H9 (cell line): ENCODE results near the gene SLC13A4. TPM values are rescaled to one million over a fixed set of nuclear protein-coding genes. Genes with fewer than 3 reads are reported as not detected.

ENCODE experiments used
- DNase-seq: peaks from one replicate; pipeline ENCODE4 v3.0.0-alpha.2; 2017
- H2AFZ ChIP-seq: one replicate; pipeline ENCODE4 v1.6.1; 2013; ENCODE audit warnings: mild to moderate bottlenecking, low read length, control low read depth, moderate library complexity
- H2AK5ac ChIP-seq: 2 replicates; pipeline ENCODE4 v1.6.1; 2013; ENCODE audit warnings: low read length, control low read depth, mixed read lengths; ENCODE audit not compliant: insufficient read length
- H2BK120ac ChIP-seq: one replicate; pipeline ENCODE4 v1.6.1; 2013; ENCODE audit warnings: low read depth, mild to moderate bottlenecking, low read length, control low read depth, inconsistent platforms; ENCODE audit not compliant: poor library complexity, severe bottlenecking
- H2BK12ac ChIP-seq: 2 replicates; pipeline ENCODE4 v1.6.1; 2013; ENCODE audit warnings: low read length, control low read depth, mixed read lengths, low read depth; ENCODE audit not compliant: insufficient read length
- H2BK15ac ChIP-seq: 2 replicates; pipeline ENCODE4 v1.6.1; 2013; ENCODE audit warnings: low read depth, low read length, control low read depth
- H2BK20ac ChIP-seq: one replicate; pipeline ENCODE4 v1.6.1; 2013; ENCODE audit warnings: low read depth, mild to moderate bottlenecking, low read length, control low read depth, inconsistent platforms; ENCODE audit not compliant: poor library complexity, severe bottlenecking
- H2BK5ac ChIP-seq: 2 replicates; pipeline ENCODE4 v1.6.1; 2013; ENCODE audit warnings: low read length, control low read depth, mixed read lengths; ENCODE audit not compliant: insufficient read length
- H3K14ac ChIP-seq: 2 replicates; pipeline ENCODE4 v1.6.1; 2013; ENCODE audit warnings: low read length, control low read depth; ENCODE audit not compliant: insufficient read depth
- H3K18ac ChIP-seq: 2 replicates; pipeline ENCODE4 v1.6.1; 2013; ENCODE audit warnings: low read depth, mild to moderate bottlenecking, mixed read lengths, low read length, control low read depth; ENCODE audit not compliant: insufficient read length
- H3K23ac ChIP-seq: 2 replicates; pipeline ENCODE4 v1.6.1; 2013; ENCODE audit warnings: low read length, control low read depth, mixed read lengths, low read depth; ENCODE audit not compliant: insufficient read length
- H3K23me2 ChIP-seq: 2 replicates; pipeline ENCODE4 v1.6.1; 2013; ENCODE audit warnings: low read depth, mild to moderate bottlenecking, mixed read lengths, low read length, control low read depth; ENCODE audit not compliant: insufficient read length, poor library complexity, severe bottlenecking
- H3K27ac ChIP-seq: 2 replicates; pipeline ENCODE4 v1.5.1; 2013; ENCODE audit warnings: low read length, control low read depth, mixed read lengths, low read depth; ENCODE audit not compliant: insufficient read length
- H3K27me3 ChIP-seq: 2 replicates; pipeline ENCODE4 v1.6.1; 2013; ENCODE audit warnings: low read length, control low read depth, inconsistent platforms; ENCODE audit not compliant: insufficient read depth
- H3K4ac ChIP-seq: 2 replicates; pipeline ENCODE4 v1.6.1; 2013; ENCODE audit warnings: low read depth, mild to moderate bottlenecking, control low read depth, inconsistent platforms, low read length, moderate library complexity
- H3K4me1 ChIP-seq: 2 replicates; pipeline ENCODE4 v1.6.1; 2013; ENCODE audit warnings: low read length, control low read depth, inconsistent platforms; ENCODE audit not compliant: insufficient read depth
- H3K4me2 ChIP-seq: 2 replicates; pipeline ENCODE4 v1.6.1; 2013; ENCODE audit warnings: low read length, control low read depth, mixed read lengths; ENCODE audit not compliant: insufficient read length, insufficient read depth
- H3K56ac ChIP-seq: 2 replicates; pipeline ENCODE4 v1.6.1; 2013; ENCODE audit warnings: low read depth, mild to moderate bottlenecking, mixed read lengths, low read length, control low read depth; ENCODE audit not compliant: insufficient read length
- H3K79me1 ChIP-seq: 2 replicates; pipeline ENCODE4 v1.6.1; 2013; ENCODE audit warnings: low read depth, mild to moderate bottlenecking, moderate library complexity, low read length, control low read depth, inconsistent platforms; ENCODE audit not compliant: insufficient read depth, poor library complexity, severe bottlenecking
- H3K79me2 ChIP-seq: 2 replicates; pipeline ENCODE4 v1.6.1; 2013; ENCODE audit warnings: low read length, control low read depth, inconsistent platforms; ENCODE audit not compliant: insufficient read depth
- H3K9ac ChIP-seq: 2 replicates; pipeline ENCODE4 v1.6.1; 2013; ENCODE audit warnings: low read length, control low read depth, mixed read lengths; ENCODE audit not compliant: insufficient read length; ENCODE audit errors: extremely low read depth
- H3K9me3 ChIP-seq: one replicate; pipeline ENCODE4 v1.6.1; 2013; ENCODE audit warnings: low read depth, low read length, inconsistent platforms; ENCODE audit not compliant: control insufficient read depth
- H3T11ph ChIP-seq: one replicate; pipeline ENCODE4 v1.6.1; 2013; ENCODE audit warnings: mild to moderate bottlenecking, low read length, control low read depth, inconsistent platforms
- H4K20me1 ChIP-seq: one replicate; pipeline ENCODE4 v1.6.1; 2013; ENCODE audit not compliant: control insufficient read depth, insufficient read length, insufficient read depth
- H4K5ac ChIP-seq: 2 replicates; pipeline ENCODE4 v1.6.1; 2013; ENCODE audit warnings: low read depth, mild to moderate bottlenecking, mixed read lengths, low read length, control low read depth; ENCODE audit not compliant: insufficient read length
- H4K8ac ChIP-seq: replicated peaks from 2 replicates; pipeline ENCODE4 v1.6.1; 2013; ENCODE audit warnings: low read length, control low read depth, mixed read lengths, low read depth; ENCODE audit not compliant: insufficient read length
- H4K91ac ChIP-seq: 2 replicates; pipeline ENCODE4 v1.6.1; 2013; ENCODE audit warnings: low read depth, mild to moderate bottlenecking, moderate library complexity, mixed read lengths, low read length, control low read depth; ENCODE audit not compliant: insufficient read length
- H3K27ac Mint-ChIP-seq, 3 experiments: 2 replicates in 2 of 3; 3 replicates in 1 of 3; pipeline ENCODE4 v1.8.0; 2020 to 2021; ENCODE audit warnings: mixed read lengths in 3 of 3, mild to moderate bottlenecking in 1 of 3, moderate library complexity in 1 of 3
- H3K27me3 Mint-ChIP-seq: 2 replicates; pipeline ENCODE4 v1.8.0; 2021; ENCODE audit warnings: low read depth, mild to moderate bottlenecking, moderate library complexity, mixed read lengths
- H3K36me3 Mint-ChIP-seq, 3 experiments: 2 replicates in 2 of 3; 3 replicates in 1 of 3; pipeline ENCODE4 v1.8.0; 2020 to 2021; ENCODE audit warnings: low read depth in 3 of 3, mixed read lengths in 3 of 3; ENCODE audit not compliant: insufficient read depth in 1 of 3
- H3K4me1 Mint-ChIP-seq, 2 experiments: 2 replicates each; pipeline ENCODE4 v1.8.0; 2020; ENCODE audit warnings: mixed read lengths in 2 of 2
- H3K4me3 Mint-ChIP-seq, 2 experiments: 2 replicates in 1 of 2; 3 replicates in 1 of 2; pipeline ENCODE4 v1.8.0; 2020 to 2021; ENCODE audit warnings: mild to moderate bottlenecking in 2 of 2, mixed read lengths in 2 of 2, moderate library complexity in 1 of 2
- H3K9me3 Mint-ChIP-seq, 2 experiments: 2 replicates in 1 of 2; 3 replicates in 1 of 2; pipeline ENCODE4 v1.8.0; 2020; ENCODE audit warnings: mild to moderate bottlenecking in 2 of 2, mixed read lengths in 2 of 2, moderate library complexity in 1 of 2
- WGBS: extraction: QIAGEN DNeasy Blood & Tissue Kit; methylation state at CpG from one replicate; pipeline ENCODE4 v1.1.7; 2013; ENCODE audit warnings: missing lambda C conversion rate, low lambda C conversion rate, mixed read lengths; ENCODE audit not compliant: insufficient read length; ENCODE audit errors: extremely low coverage; 5-methylcytosine and 5-hydroxymethylcytosine counted together
- total RNA-seq: library from RNA; stranded (reverse); gene quantifications from 2 replicates; pipeline ENCODE4 v1.2.1, GENCODE V29; 2021
- TF ChIP-seq, protein P1 (sequence below): fragments of 200-600 bp; sonication (generic); conservative IDR thresholded peaks from 3 replicates; pipeline ENCODE4 v1.8.0; 2021; ENCODE audit warnings: antibody characterized with exemption, mild to moderate bottlenecking

SLC13A4 gene
- total RNA-seq, 1 experiment from 2014 or later = 3.5 TPM

DNA sequence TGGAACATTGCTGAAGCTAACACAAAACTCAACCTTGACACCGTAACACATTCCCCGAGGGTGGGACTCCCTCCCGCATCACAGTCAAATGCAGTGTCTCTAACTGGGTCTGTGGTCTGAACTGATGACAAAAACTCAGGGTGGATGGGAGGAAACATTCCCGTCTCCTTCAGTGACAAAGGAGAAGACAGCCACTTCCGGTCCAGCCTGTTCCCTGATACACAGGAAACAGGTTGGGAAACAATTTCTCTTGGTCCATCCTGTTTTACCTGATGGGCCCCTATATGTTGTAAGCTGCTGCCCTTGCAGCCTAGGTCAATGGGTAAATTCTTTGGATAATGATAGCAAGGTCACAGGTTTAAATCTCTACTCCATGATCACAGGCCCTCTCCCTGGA, 20.4 kb downstream of the SLC13A4 start:
- DNase-seq = no peak
- no peak overlapping the region for H2BK20ac ChIP-seq
- H3K27me3 Mint-ChIP-seq = no peaks in the 10 kb centered on the region; the same call in 1 of the 2 replicates
- no peak overlapping the region for H3K4ac ChIP-seq
- no peak overlapping the region for H4K91ac ChIP-seq
- no peaks in the 10 kb centered on the region for H3K36me3 Mint-ChIP-seq
- H3K4me1 Mint-ChIP-seq = peaks cover 7 to 16% of the 10 kb centered on the region in 2 experiments
- no peak overlapping the region for H2BK120ac ChIP-seq
- no peak overlapping the region for H3K27ac ChIP-seq
- no peaks in the 10 kb centered on the region for H3K23me2 ChIP-seq
- H2BK15ac ChIP-seq = no peak overlapping the region
- no peak overlapping the region for H2BK12ac ChIP-seq
- TF ChIP-seq, protein P1, sequence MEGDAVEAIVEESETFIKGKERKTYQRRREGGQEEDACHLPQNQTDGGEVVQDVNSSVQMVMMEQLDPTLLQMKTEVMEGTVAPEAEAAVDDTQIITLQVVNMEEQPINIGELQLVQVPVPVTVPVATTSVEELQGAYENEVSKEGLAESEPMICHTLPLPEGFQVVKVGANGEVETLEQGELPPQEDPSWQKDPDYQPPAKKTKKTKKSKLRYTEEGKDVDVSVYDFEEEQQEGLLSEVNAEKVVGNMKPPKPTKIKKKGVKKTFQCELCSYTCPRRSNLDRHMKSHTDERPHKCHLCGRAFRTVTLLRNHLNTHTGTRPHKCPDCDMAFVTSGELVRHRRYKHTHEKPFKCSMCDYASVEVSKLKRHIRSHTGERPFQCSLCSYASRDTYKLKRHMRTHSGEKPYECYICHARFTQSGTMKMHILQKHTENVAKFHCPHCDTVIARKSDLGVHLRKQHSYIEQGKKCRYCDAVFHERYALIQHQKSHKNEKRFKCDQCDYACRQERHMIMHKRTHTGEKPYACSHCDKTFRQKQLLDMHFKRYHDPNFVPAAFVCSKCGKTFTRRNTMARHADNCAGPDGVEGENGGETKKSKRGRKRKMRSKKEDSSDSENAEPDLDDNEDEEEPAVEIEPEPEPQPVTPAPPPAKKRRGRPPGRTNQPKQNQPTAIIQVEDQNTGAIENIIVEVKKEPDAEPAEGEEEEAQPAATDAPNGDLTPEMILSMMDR = no peak
- no peaks in the 10 kb centered on the region for H3K79me1 ChIP-seq
- no peak overlapping the region for H3K56ac ChIP-seq
- H3K4me3 Mint-ChIP-seq = no peak overlapping the region
- no CpG with 5 or more reads among the region's 5 CpGs for WGBS
- no peak overlapping the region for H3K23ac ChIP-seq
- no peaks in the 10 kb centered on the region for H3K4me1 ChIP-seq
- no peaks in the 10 kb centered on the region for H3K9me3 Mint-ChIP-seq
- no peaks in the 10 kb centered on the region for H3K79me2 ChIP-seq
- H2BK5ac ChIP-seq = no peak overlapping the region
- no peaks in the 10 kb centered on the region for H3K27me3 ChIP-seq
- H4K20me1 ChIP-seq = no peaks in the 10 kb centered on the region
- H2AFZ ChIP-seq = no peak overlapping the region
- H4K5ac ChIP-seq = no peak overlapping the region
- no peaks in the 10 kb centered on the region for H3K9me3 ChIP-seq
- H3K18ac ChIP-seq = no peak overlapping the region
- no peak overlapping the region for H3K9ac ChIP-seq
- peak overlapping the region in 1 of 3 experiments; percentile 45; a peak in 1 of 7 replicates for H3K27ac Mint-ChIP-seq
- no peak overlapping the region for H3K14ac ChIP-seq
- no peak overlapping the region for H3T11ph ChIP-seq
- no peak overlapping the region for H4K8ac ChIP-seq
- H3K4me2 ChIP-seq = no peak overlapping the region
- no peak overlapping the region for H2AK5ac ChIP-seq
